ENCODE data around the gene CALCR. TPM values are rescaled to one million over a fixed set of nuclear protein-coding genes. Genes with fewer than 3 reads are reported as not detected.

Gene CALCR
- total RNA-seq, 2 donors from 2014 or later = not detected

DNA sequence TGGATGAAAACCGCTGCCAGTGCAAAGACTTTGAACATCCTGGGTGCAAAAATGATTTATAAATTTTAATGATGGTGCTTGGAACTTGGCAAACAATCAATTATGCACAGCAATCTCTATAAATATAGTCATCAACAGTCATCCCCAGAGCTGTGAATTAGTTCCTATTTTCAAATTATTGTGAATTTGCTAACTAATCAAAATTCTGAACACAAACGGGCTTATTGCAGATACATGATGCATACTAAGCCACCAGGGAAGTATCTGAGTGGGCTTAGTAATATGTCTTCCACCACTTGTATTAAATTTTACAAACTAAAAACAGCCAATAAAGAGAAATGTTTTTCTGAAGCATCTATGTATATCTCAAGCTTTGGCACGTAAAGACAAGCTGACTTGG, 165.2 kb downstream of the CALCR start:
- 57 to 65% methylated on average over 3 of the region's 3 CpGs for WGBS, 2 donors
- DNase-seq (no peak), ATAC-seq (no peak)
- Histone ChIP-seq H3K4me1 (no peaks in the 10 kb centered on the region), H3K36me3 (replicated peaks in 1 of 2; ENCODE audit: insufficient read depth in 1 of 2, low read depth in 2 of 2) (no peaks in the 10 kb centered on the region), H3K4me3 (no peak overlapping the region), H3K27ac (no peak overlapping the region), H3K27me3 (no peaks in the 10 kb centered on the region), H3K9me3 (no peaks in the 10 kb centered on the region)
- TF ChIP-seq, protein P1, sequence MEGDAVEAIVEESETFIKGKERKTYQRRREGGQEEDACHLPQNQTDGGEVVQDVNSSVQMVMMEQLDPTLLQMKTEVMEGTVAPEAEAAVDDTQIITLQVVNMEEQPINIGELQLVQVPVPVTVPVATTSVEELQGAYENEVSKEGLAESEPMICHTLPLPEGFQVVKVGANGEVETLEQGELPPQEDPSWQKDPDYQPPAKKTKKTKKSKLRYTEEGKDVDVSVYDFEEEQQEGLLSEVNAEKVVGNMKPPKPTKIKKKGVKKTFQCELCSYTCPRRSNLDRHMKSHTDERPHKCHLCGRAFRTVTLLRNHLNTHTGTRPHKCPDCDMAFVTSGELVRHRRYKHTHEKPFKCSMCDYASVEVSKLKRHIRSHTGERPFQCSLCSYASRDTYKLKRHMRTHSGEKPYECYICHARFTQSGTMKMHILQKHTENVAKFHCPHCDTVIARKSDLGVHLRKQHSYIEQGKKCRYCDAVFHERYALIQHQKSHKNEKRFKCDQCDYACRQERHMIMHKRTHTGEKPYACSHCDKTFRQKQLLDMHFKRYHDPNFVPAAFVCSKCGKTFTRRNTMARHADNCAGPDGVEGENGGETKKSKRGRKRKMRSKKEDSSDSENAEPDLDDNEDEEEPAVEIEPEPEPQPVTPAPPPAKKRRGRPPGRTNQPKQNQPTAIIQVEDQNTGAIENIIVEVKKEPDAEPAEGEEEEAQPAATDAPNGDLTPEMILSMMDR (IDR thresholded peaks at IDR 0.05) = no peak
- TF ChIP-seq POLR2A (IDR thresholded peaks at IDR 0.05) = no peak
- intact Hi-C loops (cut with DNase I) = no loop called here

DNA sequence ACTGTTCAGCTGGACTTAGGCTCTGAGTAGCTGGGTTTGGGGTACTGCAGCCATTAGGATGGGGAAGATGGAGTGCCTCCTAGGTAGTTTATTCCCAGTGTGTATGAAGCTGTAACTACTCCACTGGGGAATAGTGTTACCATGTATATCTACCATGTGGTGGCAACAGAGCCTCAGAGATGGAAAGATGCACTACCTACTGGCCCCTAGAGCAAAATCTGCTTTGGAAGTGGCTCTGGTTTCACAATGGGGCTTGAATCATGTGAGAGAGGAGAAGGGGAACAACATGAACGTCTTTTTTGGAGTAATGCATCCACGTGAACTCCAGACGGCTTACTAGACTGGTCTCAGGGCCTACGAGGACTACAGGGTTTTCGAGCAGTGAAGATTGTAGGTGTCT, 167.3 kb downstream of the CALCR start:
- H3K4me1 ChIP-seq = no peaks in the 10 kb centered on the region
- H3K4me3 ChIP-seq = no peak overlapping the region
- ATAC-seq (no peak), DNase-seq (no peak)
- H3K9me3 ChIP-seq = no peaks in the 10 kb centered on the region
- intact Hi-C loops (cut with DNase I) = no loop called here
- no peak overlapping the region for H3K27ac ChIP-seq
- H3K36me3 ChIP-seq (replicated peaks in 1 of 2; ENCODE audit: insufficient read depth in 1 of 2, low read depth in 2 of 2) = no peaks in the 10 kb centered on the region
- TF ChIP-seq POLR2A (IDR thresholded peaks at IDR 0.05) = no peak
- TF ChIP-seq, protein P1 (IDR thresholded peaks at IDR 0.05) = no peak
- WGBS, 2 donors = 60 to 63% methylated on average over 5 of the region's 5 CpGs
- no peaks in the 10 kb centered on the region for H3K27me3 ChIP-seq

GRCh38 chr7:93402944-93403343, 171.6 kb downstream of the CALCR start:
- ATAC-seq = no peak
- 70 to 76% methylated on average over 5 of the region's 5 CpGs for WGBS, 2 donors
- H3K9me3 ChIP-seq = no peaks in the 10 kb centered on the region
- intact Hi-C loops (cut with DNase I) = no loop called here
- no peak overlapping the region for H3K27ac ChIP-seq
- H3K4me3 ChIP-seq = no peak overlapping the region
- H3K27me3 ChIP-seq = no peaks in the 10 kb centered on the region
- H3K4me1 ChIP-seq = no peaks in the 10 kb centered on the region
- DNase-seq = no peak
- no peaks in the 10 kb centered on the region for H3K36me3 ChIP-seq (replicated peaks in 1 of 2; ENCODE audit: insufficient read depth in 1 of 2, low read depth in 2 of 2)
- TF ChIP-seq POLR2A (IDR thresholded peaks at IDR 0.05) = no peak
- TF ChIP-seq, protein P1 (IDR thresholded peaks at IDR 0.05) = no peak

GRCh38 chr7:93399642-93400041, 174.9 kb downstream of the CALCR start:
- DNase-seq = no peak
- Histone ChIP-seq H3K27me3 (no peaks in the 10 kb centered on the region), H3K27ac (no peak overlapping the region), H3K4me1 (no peaks in the 10 kb centered on the region), H3K36me3 (replicated peaks in 1 of 2; ENCODE audit: insufficient read depth in 1 of 2, low read depth in 2 of 2) (no peaks in the 10 kb centered on the region), H3K9me3 (no peaks in the 10 kb centered on the region), H3K4me3 (no peak overlapping the region)
- no peak for ATAC-seq
- TF ChIP-seq, protein P1 (IDR thresholded peaks at IDR 0.05) = no peak
- TF ChIP-seq POLR2A (IDR thresholded peaks at IDR 0.05) = no peak
- intact Hi-C loops (cut with DNase I) = no loop called here
- 61 to 73% methylated on average over 3 of the region's 3 CpGs for WGBS, 2 donors

DNA sequence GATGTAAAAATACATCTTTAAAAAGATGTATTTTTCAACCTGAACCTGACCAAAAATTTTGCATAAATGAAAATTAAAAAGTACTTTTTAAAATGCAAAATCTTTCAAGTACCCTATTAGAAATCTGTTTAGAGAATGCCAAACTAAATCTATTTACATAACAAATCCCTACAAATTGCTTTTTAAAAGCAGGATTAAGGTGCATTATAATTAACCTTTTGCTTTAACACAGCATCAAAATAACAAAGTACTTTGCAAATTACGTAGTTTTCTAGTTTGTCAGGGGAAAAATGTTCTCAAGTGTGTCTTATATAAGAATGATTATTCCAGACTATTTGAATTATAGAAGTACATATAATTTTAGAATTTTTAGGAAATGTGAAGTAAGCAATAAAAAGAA, 181.5 kb downstream of the CALCR start:
- Histone ChIP-seq H3K27me3 (no peaks in the 10 kb centered on the region), H3K4me1 (no peaks in the 10 kb centered on the region), H3K27ac (no peak overlapping the region), H3K9me3 (no peaks in the 10 kb centered on the region), H3K4me3 (no peak overlapping the region), H3K36me3 (replicated peaks in 1 of 2; ENCODE audit: insufficient read depth in 1 of 2, low read depth in 2 of 2) (no peaks in the 10 kb centered on the region)
- ATAC-seq (no peak), DNase-seq (no peak)
- WGBS, 2 donors = 81% methylated on average over 1 of the region's 1 CpG
- TF ChIP-seq POLR2A (IDR thresholded peaks at IDR 0.05) = no peak
- TF ChIP-seq, protein P1 (IDR thresholded peaks at IDR 0.05) = no peak
- intact Hi-C loops (cut with DNase I) = no loop called here
